CD4-positive, alpha-beta memory T cell (primary cell): ENCODE results near the gene SUPT6H. TPM values are rescaled to one million over a fixed set of nuclear protein-coding genes. Genes with fewer than 3 reads are reported as not detected.
A peak's percentile ranks its signal among the peaks of the same experiment; 100 is the strongest.

Source experiments
- CTCF ChIA-PET: fragments of 350-600 bp; sonication (Branson Sonifier 250); formaldehyde crosslinking; loops from one replicate; lab custom pipeline; 2021; ENCODE audit warnings: inconsistent platforms; ENCODE audit not compliant: partially characterized antibody; lab: Charles Lee
- POLR2A ChIA-PET: fragments of 350-600 bp; sonication (Branson Sonifier 250); formaldehyde crosslinking; loops from one replicate; lab custom pipeline; 2021; ENCODE audit not compliant: partially characterized antibody; lab: Charles Lee
- DNase-seq, 5 donors: peaks; one replicate each; pipeline versions ENCODE4 v3.0.0 to v3.0.0-alpha.2; 2020 to 2022; ENCODE audit warnings: mixed read lengths in 1 of 5
- H3K27ac ChIP-seq: one replicate; pipeline ENCODE4 v1.7.0; 2013; ENCODE audit warnings: low read depth, low read length
- H3K27me3 ChIP-seq: 2 replicates; pipeline ENCODE4 v1.7.0; 2013; ENCODE audit warnings: mild to moderate bottlenecking, low read length, moderate library complexity; ENCODE audit not compliant: insufficient read depth
- H3K36me3 ChIP-seq: 2 replicates; pipeline ENCODE4 v1.7.0; 2013; ENCODE audit warnings: mild to moderate bottlenecking, low read length, moderate library complexity; ENCODE audit not compliant: insufficient read depth
- H3K4me1 ChIP-seq: 2 replicates; pipeline ENCODE4 v1.7.0; 2013; ENCODE audit warnings: mild to moderate bottlenecking, low read length, moderate library complexity; ENCODE audit not compliant: insufficient read depth
- H3K4me3 ChIP-seq, 2 donors: one replicate each; pipeline ENCODE4 v1.7.0; 2013; ENCODE audit warnings: low read length in 2 of 2, mild to moderate bottlenecking in 1 of 2
- H3K9me3 ChIP-seq, 2 donors: one replicate each; pipeline ENCODE4 v1.7.0; 2013; ENCODE audit warnings: low read length in 2 of 2, control low read depth in 1 of 2; ENCODE audit not compliant: control insufficient read depth in 1 of 2
- H3K27ac Mint-ChIP-seq, 7 donors: one replicate each; pipeline ENCODE4 v1.8.0; 2020 to 2021; ENCODE audit warnings: mixed read lengths in 7 of 7, mild to moderate bottlenecking in 6 of 7, inconsistent platforms in 3 of 7, moderate library complexity in 3 of 7
- H3K27me3 Mint-ChIP-seq, 2 donors: one replicate each; pipeline ENCODE4 v1.8.0; 2020 to 2021; ENCODE audit warnings: mixed read lengths in 2 of 2
- H3K36me3 Mint-ChIP-seq, 2 donors: one replicate each; pipeline ENCODE4 v1.8.0; 2020 to 2021; ENCODE audit warnings: mixed read lengths in 2 of 2, inconsistent platforms in 1 of 2, mild to moderate bottlenecking in 1 of 2
- H3K4me1 Mint-ChIP-seq, 4 donors: one replicate each; pipeline ENCODE4 v1.8.0; 2020 to 2021; ENCODE audit warnings: mixed read lengths in 4 of 4, mild to moderate bottlenecking in 1 of 4
- H3K4me3 Mint-ChIP-seq, 8 donors: one replicate each; pipeline ENCODE4 v1.8.0; 2020 to 2021; ENCODE audit warnings: mixed read lengths in 8 of 8, mild to moderate bottlenecking in 7 of 8, moderate library complexity in 6 of 8, inconsistent platforms in 3 of 8
- H3K9me3 Mint-ChIP-seq, 8 donors: one replicate each; pipeline ENCODE4 v1.8.0; 2020 to 2021; ENCODE audit warnings: mixed read lengths in 8 of 8, mild to moderate bottlenecking in 5 of 8, inconsistent platforms in 3 of 8, moderate library complexity in 1 of 8
- intact Hi-C: fragments of 100-400 bp; cut with micrococcal nuclease; formaldehyde crosslinking; loops from one replicate; pipeline ENCODE4 v1.15.1; 2023
- polyA plus RNA-seq, 2 donors: library from polyadenylated mRNA; unstranded; fragments of 300-500 nt; fragmentation: Illumina TruSeq; gene quantifications; one replicate each; pipeline ENCODE4 v1.2.3, GENCODE V29; 2021
- total RNA-seq, 2 experiments: library from RNA; stranded (reverse); gene quantifications; one replicate each; pipeline ENCODE4 v1.2.3, GENCODE V29; 2021

The SUPT6H gene
- total and polyA plus RNA-seq, 4 experiments from 2014 or later, result 0.81 to 102 (median 60.2) TPM

GRCh38 chr17:28634206-28634865, 27.7 kb upstream of the SUPT6H start:
- no peaks in the 10 kb centered on the region for H3K4me1 ChIP-seq
- Mint-ChIP-seq H3K4me1 (peaks cover 17 to 32% (median 23%) of the 10 kb centered on the region in 4 donors), H3K27me3 (no peaks in the 10 kb centered on the region), H3K27ac (no peak overlapping the region), H3K36me3 (peaks cover 82 to 85% of the 10 kb centered on the region in 2 donors), H3K4me3 (no peak overlapping the region), H3K9me3 (no peaks in the 10 kb centered on the region)
- no peaks in the 10 kb centered on the region for H3K27me3 ChIP-seq
- no peaks in the 10 kb centered on the region for H3K9me3 ChIP-seq
- intact Hi-C loops, result no loop called here
- H3K36me3 ChIP-seq, result peaks cover 87% of the 10 kb centered on the region
- POLR2A ChIA-PET, result interaction anchor here (1.2 to 2.1 kb wide), 2 partner anchors 10 to 27 kb away, joined by 3 to 7 read pairs; partner anchors contain the start of genes BLTP2, SDF2 and SUPT6H
- no peak overlapping the region for H3K4me3 ChIP-seq
- H3K27ac ChIP-seq, result no peak overlapping the region
- no peak for DNase-seq
- CTCF ChIA-PET, result interaction anchor here (1.0 to 1.6 kb wide), 3 partner anchors 13 to 22 kb away, joined by 4 to 5 read pairs (median 5); no protein-coding TSS in a partner anchor

GRCh38 chr17:28635506-28635905, 26.5 kb upstream of the SUPT6H start:
- CTCF ChIA-PET, result interaction anchor here (1.6 kb wide), 1 partner anchor 17 kb away, joined by 5 read pairs; no protein-coding TSS in a partner anchor
- Histone ChIP-seq H3K4me1 (no peaks in the 10 kb centered on the region), H3K9me3 (no peaks in the 10 kb centered on the region), H3K36me3 (peaks cover 95% of the 10 kb centered on the region), H3K4me3 (no peak overlapping the region), H3K27me3 (no peaks in the 10 kb centered on the region), H3K27ac (no peak overlapping the region)
- Mint-ChIP-seq H3K4me1 (peaks cover 21 to 33% (median 25%) of the 10 kb centered on the region in 4 donors), H3K27ac (no peak overlapping the region), H3K36me3 (peaks cover 90 to 93% of the 10 kb centered on the region in 2 donors), H3K4me3 (no peak overlapping the region), H3K27me3 (no peaks in the 10 kb centered on the region), H3K9me3 (no peaks in the 10 kb centered on the region)
- DNase-seq, result no peak
- POLR2A ChIA-PET, result interaction anchor here (2.1 kb wide), 1 partner anchor 9 kb away, joined by 7 read pairs; the partner anchor contains the start of gene BLTP2
- intact Hi-C loops, result no loop called here

DNA sequence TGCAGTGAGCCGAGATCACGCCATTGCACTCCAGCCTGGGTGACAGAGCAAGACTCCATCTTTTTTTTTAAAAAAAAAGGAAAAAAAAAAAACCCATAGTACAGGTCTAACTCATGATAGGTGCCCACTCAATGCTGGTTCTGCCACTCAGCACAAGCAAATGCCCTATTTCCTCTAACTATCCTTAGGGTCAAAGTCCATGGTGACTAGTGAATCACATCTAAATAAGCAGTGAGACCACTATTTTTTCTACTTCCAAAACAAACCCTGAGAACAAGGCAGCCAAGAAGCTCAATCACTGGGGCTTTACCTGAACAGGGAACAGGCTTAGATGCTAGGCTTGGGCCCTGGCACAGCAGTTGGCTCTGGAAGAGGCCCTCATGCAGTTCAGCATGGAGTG, 20.4 kb upstream of the SUPT6H start:
- DNase-seq, result no peak
- intact Hi-C loops, result no loop called here
- no peak overlapping the region for H3K4me3 ChIP-seq
- Mint-ChIP-seq H3K27ac (peak overlapping the region in 1 of 7 donors; percentile 27), H3K27me3 (no peaks in the 10 kb centered on the region), H3K9me3 (no peaks in the 10 kb centered on the region), H3K36me3 (peaks cover 54 to 67% of the 10 kb centered on the region in 2 donors), H3K4me3 (no peak overlapping the region), H3K4me1 (peaks cover 34 to 44% (median 38%) of the 10 kb centered on the region in 4 donors)
- H3K9me3 ChIP-seq, result no peaks in the 10 kb centered on the region
- no peaks in the 10 kb centered on the region for H3K27me3 ChIP-seq
- H3K4me1 ChIP-seq, result peaks cover 35% of the 10 kb centered on the region
- H3K36me3 ChIP-seq, result peaks cover 62% of the 10 kb centered on the region
- no peak overlapping the region for H3K27ac ChIP-seq
- ChIA-PET POLR2A (interaction anchor here (0.8 to 1.4 kb wide), 2 partner anchors 70 to 86 kb away, joined by 3 to 4 read pairs; partner anchors contain the start of gene PIGS), CTCF (interaction anchor here (6.0 kb wide), 1 partner anchor 20 kb away, joined by 51 read pairs; the partner anchor contains the start of genes SDF2 and SUPT6H)

DNA sequence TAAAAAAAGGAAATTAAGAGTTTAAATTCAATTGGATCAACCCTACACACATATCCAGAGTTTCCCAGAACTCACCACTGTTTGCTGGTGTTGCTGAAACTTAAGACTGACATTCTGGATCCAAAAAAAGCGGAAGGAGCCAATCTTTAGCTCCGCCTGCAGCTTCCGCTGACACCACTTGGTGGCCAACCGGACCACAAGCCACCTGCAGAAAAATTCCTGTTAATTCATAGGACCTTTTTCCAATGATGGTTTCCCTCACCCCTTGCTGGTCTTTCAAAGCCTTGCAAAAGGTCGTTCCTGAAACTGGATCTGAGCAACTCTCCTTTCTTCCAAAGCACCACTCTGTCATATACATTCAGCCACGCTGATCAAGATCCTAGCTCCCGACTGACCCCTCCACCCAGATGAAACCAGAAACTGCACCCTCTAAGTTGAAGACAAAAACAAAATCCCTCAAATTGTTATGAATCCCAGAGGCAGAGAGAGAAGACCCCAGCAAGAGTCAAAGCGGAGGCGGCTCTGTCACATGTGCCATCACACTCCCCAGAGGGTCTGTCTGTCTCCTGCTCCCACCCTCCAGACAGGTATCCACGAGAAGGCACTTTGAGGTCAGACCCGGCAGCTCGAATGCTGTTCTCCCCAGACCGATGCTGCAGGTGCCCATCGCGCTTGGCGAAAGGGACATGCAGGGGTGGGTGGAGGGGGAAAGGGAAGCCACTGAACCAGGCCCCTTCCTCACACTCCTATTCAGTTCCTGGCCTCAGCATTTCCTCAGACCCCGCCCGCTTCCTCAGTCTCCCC, 17.8 kb upstream of the SUPT6H start:
- Histone ChIP-seq H3K36me3 (peaks cover 49% of the 10 kb centered on the region), H3K27me3 (no peaks in the 10 kb centered on the region), H3K27ac (peak overlapping the region; percentile 91), H3K4me3 (peak overlapping the region; percentile 45 to 98), H3K9me3 (no peaks in the 10 kb centered on the region), H3K4me1 (peaks cover 47% of the 10 kb centered on the region)
- Mint-ChIP-seq H3K9me3 (no peaks in the 10 kb centered on the region), H3K4me1 (peaks cover 31 to 45% (median 40%) of the 10 kb centered on the region in 4 donors), H3K4me3 (peak overlapping the region; percentile 86 to 96 (median 92)), H3K27ac (peak overlapping the region; percentile 85 to 98 (median 94)), H3K36me3 (peaks cover 36 to 54% of the 10 kb centered on the region in 2 donors), H3K27me3 (no peaks in the 10 kb centered on the region)
- ChIA-PET CTCF (interaction anchor here (1.6 to 6.0 kb wide), 3 partner anchors 18 to 83 kb away, joined by 3 to 51 read pairs (median 19); partner anchors contain the start of genes NEK8, SDF2, SUPT6H and TLCD1), POLR2A (interaction anchor here (0.6 to 3.7 kb wide), 23 partner anchors 10 to 309 kb away, joined by 3 to 77 read pairs (median 5); partner anchors contain the start of genes IFT20, NEK8, PIGS and PROCA1)
- intact Hi-C loops, result loop anchor here (2.0 kb wide), 1 partner anchor 45 kb away; the partner anchor contains the start of gene SPAG5
- peak in 2 of 5 donors; percentile 9 to 50 for DNase-seq

DNA sequence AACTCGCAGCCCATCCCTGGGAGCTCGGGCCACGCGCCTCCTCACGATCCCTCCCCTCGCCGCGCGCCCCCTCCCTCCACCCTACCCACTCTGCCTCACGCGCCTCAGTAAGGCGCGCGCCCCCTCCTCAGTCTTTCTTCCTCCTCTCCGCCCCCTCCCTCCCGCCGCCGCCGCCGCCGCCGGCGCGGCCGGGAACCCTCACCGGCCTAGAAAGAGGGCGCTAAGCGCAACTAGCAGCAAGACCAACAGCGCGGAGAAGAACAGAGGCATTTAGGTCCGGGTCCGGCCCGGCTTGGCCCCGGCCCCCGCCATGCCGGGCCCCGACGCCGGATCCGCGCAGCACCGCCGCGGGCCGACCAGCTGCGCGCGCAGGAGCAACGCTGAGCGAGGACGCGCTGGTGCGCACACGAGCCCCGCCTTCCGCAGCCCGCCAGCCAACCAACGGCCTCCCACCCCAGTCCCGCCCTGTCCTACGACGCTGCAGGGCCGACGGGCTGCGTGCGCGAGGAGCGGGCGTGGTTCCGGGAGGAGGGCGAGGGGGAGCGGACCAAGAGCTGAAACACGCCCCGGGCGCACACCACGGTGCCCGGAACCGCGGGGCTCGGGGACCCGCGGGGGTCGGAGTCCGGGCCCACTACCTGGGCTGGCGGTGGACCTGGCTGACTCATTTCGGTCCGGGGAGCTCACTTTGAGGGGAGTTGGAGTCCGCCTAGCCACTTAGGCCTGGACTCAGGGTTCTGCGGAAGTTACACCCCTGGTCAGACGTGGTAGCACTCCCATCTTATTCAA, 17.0 kb upstream of the SUPT6H start, which contains the start of gene BLTP2:
Gene BLTP2, minus strand, starts transcription at position 372 of the 789 bp plus-strand sequence. Its CDS starts 102 bp downstream, at position 270.
- H3K9me3 Mint-ChIP-seq, result no peaks in the 10 kb centered on the region
- peak within 1 kb of the TSS; percentile 86 to 96 (median 92) for H3K4me3 Mint-ChIP-seq
- Histone ChIP-seq H3K4me3 (peak within 1 kb of the TSS; percentile 45 to 98), H3K27ac (peak within 1 kb of the TSS; percentile 91), H3K27me3 (no peaks in the 10 kb centered on the region), H3K9me3 (no peaks in the 10 kb centered on the region), H3K36me3 (peaks cover 42% of the 10 kb centered on the region), H3K4me1 (peaks cover 47% of the 10 kb centered on the region)
- CTCF ChIA-PET, result interaction anchor here (0.9 to 6.0 kb wide), 7 partner anchors 17 to 118 kb away, joined by 3 to 51 read pairs (median 5); partner anchors contain the start of genes NEK8, PROCA1, RPL23A and SDF2
- peak; percentile 93 to 95 (median 94) for DNase-seq
- H3K27ac Mint-ChIP-seq, result peak within 1 kb of the TSS; percentile 93 to 99 (median 98)
- H3K27me3 Mint-ChIP-seq, result no peaks in the 10 kb centered on the region
- intact Hi-C loops, result loop anchor here (1.0 to 5.0 kb wide), 3 partner anchors 16 to 307 kb away; partner anchors contain the start of genes PHF12, SDF2 and SPAG5
- peaks cover 29 to 48% of the 10 kb centered on the region in 2 donors for H3K36me3 Mint-ChIP-seq
- peaks cover 31 to 45% (median 37%) of the 10 kb centered on the region in 4 donors for H3K4me1 Mint-ChIP-seq
- POLR2A ChIA-PET, result interaction anchor here (0.6 to 3.7 kb wide), 25 partner anchors 10 to 1691 kb away, joined by 3 to 77 read pairs (median 4); partner anchors contain the start of genes IFT20, NEK8, PHF12 and PIGS

DNA sequence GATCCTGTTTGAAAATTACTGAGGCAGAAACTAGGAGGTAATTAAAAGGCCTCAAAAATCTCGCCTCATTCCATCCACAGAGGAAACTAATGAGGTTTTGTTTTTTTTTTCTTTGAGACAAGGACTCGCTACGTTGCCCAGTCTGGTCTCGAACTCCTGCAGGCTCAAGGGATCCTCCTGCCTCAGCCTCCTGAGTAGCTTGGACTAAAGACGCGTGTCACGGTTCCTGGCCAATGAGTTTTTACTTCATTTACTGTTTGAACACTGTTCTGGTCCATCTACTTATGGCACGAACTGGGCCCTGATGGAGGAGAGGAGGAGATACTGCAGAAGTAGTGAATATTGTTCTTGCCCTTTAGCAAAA, 16.4 kb upstream of the SUPT6H start:
- Mint-ChIP-seq H3K9me3 (no peaks in the 10 kb centered on the region), H3K27me3 (no peaks in the 10 kb centered on the region), H3K4me3 (peak overlapping the region; percentile 78 to 93 (median 86)), H3K4me1 (peaks cover 28 to 43% (median 36%) of the 10 kb centered on the region in 4 donors), H3K27ac (peak overlapping the region; percentile 93 to 99 (median 98)), H3K36me3 (peaks cover 25 to 47% of the 10 kb centered on the region in 2 donors)
- Histone ChIP-seq H3K4me3 (peak overlapping the region; percentile 45 to 81), H3K9me3 (no peaks in the 10 kb centered on the region), H3K27ac (peak overlapping the region; percentile 91), H3K36me3 (peaks cover 39% of the 10 kb centered on the region), H3K4me1 (peaks cover 47% of the 10 kb centered on the region), H3K27me3 (no peaks in the 10 kb centered on the region)
- ChIA-PET POLR2A (interaction anchor here (0.6 to 3.7 kb wide), 19 partner anchors 10 to 1690 kb away, joined by 3 to 77 read pairs (median 7); partner anchors contain the start of genes IFT20, NEK8, PHF12 and PIGS), CTCF (interaction anchor here (0.6 to 6.0 kb wide), 9 partner anchors 16 to 118 kb away, joined by 3 to 51 read pairs (median 5); partner anchors contain the start of genes NEK8, PROCA1, RPL23A and SDF2)
- intact Hi-C loops, result loop anchor here (1.0 to 5.0 kb wide), 3 partner anchors 16 to 307 kb away; partner anchors contain the start of genes PHF12, SDF2 and SPAG5
- no peak for DNase-seq
